PC-3 (cell line): ENCODE results near the gene PM20D2.

Experiments used
- CTCF ChIP-seq: fragments of 300-600 bp; sonication (generic); conservative IDR thresholded peaks from 2 replicates; pipeline ENCODE4 v1.5.1; 2017; ENCODE audit warnings: antibody characterized with exemption, low read depth, mild to moderate bottlenecking, low read length
- EZH2 ChIP-seq: fragments of 300-600 bp; sonication (generic); IDR thresholded peaks from one replicate; pipeline ENCODE4 v1.6.1; 2017; ENCODE audit warnings: antibody characterized with exemption, mild to moderate bottlenecking, low read length; ENCODE audit not compliant: unreplicated experiment
- EZH2phosphoT487 ChIP-seq: fragments of 300-600 bp; sonication (generic); IDR thresholded peaks from 2 replicates; pipeline ENCODE4 v1.6.1; 2018; ENCODE audit warnings: mild to moderate bottlenecking, antibody characterized with exemption, low read length, borderline replicate concordance

GRCh38 chr6:89180112-89180511 lies 34.3 kb downstream of the PM20D2 start:
- TF ChIP-seq CTCF (no peak), EZH2 (no peak), EZH2phosphoT487 (no peak)
